GM23338 (cell line): Measurements from ENCODE around the gene ACADS. TPM values are rescaled to one million over a fixed set of nuclear protein-coding genes. Genes with fewer than 3 reads are reported as not detected.
A peak's percentile ranks its signal among the peaks of the same experiment; 100 is the strongest.

Experiments
- ATAC-seq: fragments of 200-7000 bp; cut with Tn5 transposase; 3 replicates; pipeline ENCODE4 v1.9.1; 2020
- DNase-seq: peaks from one replicate; pipeline ENCODE4 v3.0.0-alpha.2; 2015; ENCODE audit warnings: low spot score
- H2AFZ ChIP-seq: fragments of 200-600 bp; sonication (generic); 2 replicates; pipeline ENCODE4 v1.8.0; 2016; ENCODE audit warnings: antibody characterized with exemption, mild to moderate bottlenecking, moderate library complexity
- H3F3A ChIP-seq: fragments of 200-600 bp; sonication (generic); replicated peaks from 2 replicates; pipeline ENCODE4 v1.8.0; 2017; ENCODE audit warnings: antibody characterized with exemption, mixed run types, low read depth
- H3K27ac ChIP-seq: fragments of 200-600 bp; sonication (generic); 2 replicates; pipeline ENCODE4 v1.6.1; 2016; ENCODE audit warnings: low read depth
- H3K27me3 ChIP-seq: fragments of 200-600 bp; sonication (generic); 2 replicates; pipeline ENCODE4 v1.8.0; 2016; ENCODE audit warnings: mild to moderate bottlenecking, mixed run types, moderate library complexity; ENCODE audit not compliant: insufficient read depth
- H3K36me3 ChIP-seq: fragments of 200-600 bp; sonication (generic); 2 replicates; pipeline ENCODE4 v1.8.0; 2016; ENCODE audit warnings: mild to moderate bottlenecking; ENCODE audit not compliant: insufficient read depth
- H3K4me1 ChIP-seq: fragments of 200-600 bp; sonication (generic); 2 replicates; pipeline ENCODE4 v1.8.0; 2016; ENCODE audit warnings: mild to moderate bottlenecking, moderate library complexity; ENCODE audit not compliant: insufficient read depth
- H3K4me2 ChIP-seq: fragments of 200-600 bp; sonication (generic); 2 replicates; pipeline ENCODE4 v1.7.1; 2017; ENCODE audit warnings: mixed run types
- H3K4me3 ChIP-seq: fragments of 200-600 bp; sonication (generic); 2 replicates; pipeline ENCODE4 v1.6.1; 2016; ENCODE audit warnings: mixed run types
- H3K79me2 ChIP-seq: fragments of 200-600 bp; sonication (generic); replicated peaks from 2 replicates; pipeline ENCODE4 v1.8.0; 2017; ENCODE audit warnings: mild to moderate bottlenecking; ENCODE audit not compliant: insufficient read depth
- H3K9me2 ChIP-seq: fragments of 200-600 bp; sonication (generic); 2 replicates; pipeline ENCODE4 v1.8.0; 2017; ENCODE audit not compliant: insufficient read depth
- H4K20me1 ChIP-seq: fragments of 200-600 bp; sonication (generic); replicated peaks from 2 replicates; pipeline ENCODE4 v1.8.0; 2017; ENCODE audit warnings: mild to moderate bottlenecking; ENCODE audit not compliant: insufficient read depth
- H3K27ac Mint-ChIP-seq: 2 replicates; pipeline ENCODE4 v1.8.0; 2020; ENCODE audit warnings: inconsistent platforms, mild to moderate bottlenecking, moderate library complexity, mixed read lengths
- H3K27me3 Mint-ChIP-seq: 3 replicates; pipeline ENCODE4 v1.8.0; 2022; ENCODE audit warnings: low read depth, mild to moderate bottlenecking, moderate library complexity, mixed read lengths, inconsistent platforms; ENCODE audit not compliant: insufficient read depth, poor library complexity
- H3K36me3 Mint-ChIP-seq: 3 replicates; pipeline ENCODE4 v1.8.0; 2021; ENCODE audit warnings: low read depth, mild to moderate bottlenecking, inconsistent platforms, moderate library complexity, mixed read lengths
- H3K4me1 Mint-ChIP-seq: 3 replicates; pipeline ENCODE4 v1.8.0; 2020; ENCODE audit warnings: mild to moderate bottlenecking, inconsistent platforms, mixed read lengths
- H3K4me3 Mint-ChIP-seq: 3 replicates; pipeline ENCODE4 v1.8.0; 2021; ENCODE audit warnings: moderate library complexity, mild to moderate bottlenecking, inconsistent platforms, mixed read lengths
- H3K9me3 Mint-ChIP-seq: 3 replicates; pipeline ENCODE4 v1.8.0; 2020; ENCODE audit warnings: moderate library complexity, mild to moderate bottlenecking, inconsistent platforms, mixed read lengths
- CREB1 ChIP-seq: fragments of 250-450 bp; sonication (Bioruptor Pico); IDR thresholded peaks from 2 replicates; pipeline ENCODE4 v1.5.0; 2020; ENCODE audit warnings: low read depth, mild to moderate bottlenecking, moderate library complexity
- CTCF ChIP-seq, 2 experiments: fragments of 200-600 bp in 1 of 2; sonication (generic) in 1 of 2; conservative IDR thresholded peaks; 2 replicates each; pipeline versions ENCODE4 v1.5.1 to v1.6.1; 2016 to 2017; ENCODE audit warnings: antibody characterized with exemption in 2 of 2, low read depth in 2 of 2, mild to moderate bottlenecking in 2 of 2, moderate library complexity in 1 of 2
- EZH2 ChIP-seq: fragments of 200-600 bp; sonication (generic); IDR thresholded peaks from one replicate; pipeline ENCODE4 v1.8.0; 2017; ENCODE audit warnings: antibody characterized with exemption, mild to moderate bottlenecking, low read depth; ENCODE audit not compliant: unreplicated experiment
- EZH2phosphoT487 ChIP-seq: fragments of 200-600 bp; sonication (generic); IDR thresholded peaks from one replicate; pipeline ENCODE4 v1.8.1; 2018; ENCODE audit warnings: antibody characterized with exemption; ENCODE audit not compliant: unreplicated experiment
- JUNB ChIP-seq: IDR thresholded peaks from one replicate; pipeline ENCODE4 v1.6.1; 2016; ENCODE audit warnings: antibody characterized with exemption; ENCODE audit not compliant: unreplicated experiment
- NANOG ChIP-seq: IDR thresholded peaks from 2 replicates; pipeline ENCODE4 v1.6.1; 2016; ENCODE audit warnings: antibody characterized with exemption, borderline replicate concordance
- POLR2AphosphoS5 ChIP-seq: IDR thresholded peaks from 2 replicates; pipeline ENCODE4 v1.6.1; 2016; ENCODE audit warnings: antibody characterized with exemption, low read depth
- STAT1 ChIP-seq: IDR thresholded peaks from one replicate; pipeline ENCODE4 v1.6.1; 2016; ENCODE audit warnings: antibody characterized with exemption; ENCODE audit not compliant: unreplicated experiment
- ZNF114 ChIP-seq: fragments of 250-450 bp; sonication (Bioruptor Pico); IDR thresholded peaks from 2 replicates; pipeline ENCODE4 v1.5.0; 2020; ENCODE audit warnings: mild to moderate bottlenecking, moderate library complexity
- ZNF331 ChIP-seq: fragments of 250-450 bp; sonication (Bioruptor Pico); IDR thresholded peaks from 2 replicates; pipeline ENCODE4 v1.5.0; 2020; ENCODE audit warnings: low read depth, mild to moderate bottlenecking, moderate library complexity
- ZNF462 ChIP-seq: fragments of 250-450 bp; sonication (Bioruptor Pico); IDR thresholded peaks from 2 replicates; pipeline ENCODE4 v1.5.0; 2020; ENCODE audit warnings: mild to moderate bottlenecking, moderate library complexity
- polyA plus RNA-seq: library from polyadenylated mRNA; unstranded; fragments of >200 nt; fragmentation: Nextera tagmentation; extraction: Ambion mirVana; gene quantifications from 2 replicates; pipeline ENCODE4 v1.2.1, GENCODE V29; 2016
- total RNA-seq: library from RNA; depleted of rRNA; stranded (reverse); fragments of >200 nt; shearing (Covaris generic); gene quantifications from 2 replicates; pipeline ENCODE4 v1.2.3, GENCODE V29; 2014
- TF ChIP-seq, protein P1 (sequence below): IDR thresholded peaks from 2 replicates; pipeline ENCODE4 v1.6.1; 2016; ENCODE audit warnings: antibody characterized with exemption
- TF ChIP-seq, protein P2 (sequence below): IDR thresholded peaks from one replicate; pipeline ENCODE4 v1.6.1; 2018; ENCODE audit warnings: antibody characterized with exemption; ENCODE audit not compliant: unreplicated experiment

ACADS gene
- total and polyA plus RNA-seq, 2 experiments from 2014 or later: 3.1 to 5.7 TPM

DNA sequence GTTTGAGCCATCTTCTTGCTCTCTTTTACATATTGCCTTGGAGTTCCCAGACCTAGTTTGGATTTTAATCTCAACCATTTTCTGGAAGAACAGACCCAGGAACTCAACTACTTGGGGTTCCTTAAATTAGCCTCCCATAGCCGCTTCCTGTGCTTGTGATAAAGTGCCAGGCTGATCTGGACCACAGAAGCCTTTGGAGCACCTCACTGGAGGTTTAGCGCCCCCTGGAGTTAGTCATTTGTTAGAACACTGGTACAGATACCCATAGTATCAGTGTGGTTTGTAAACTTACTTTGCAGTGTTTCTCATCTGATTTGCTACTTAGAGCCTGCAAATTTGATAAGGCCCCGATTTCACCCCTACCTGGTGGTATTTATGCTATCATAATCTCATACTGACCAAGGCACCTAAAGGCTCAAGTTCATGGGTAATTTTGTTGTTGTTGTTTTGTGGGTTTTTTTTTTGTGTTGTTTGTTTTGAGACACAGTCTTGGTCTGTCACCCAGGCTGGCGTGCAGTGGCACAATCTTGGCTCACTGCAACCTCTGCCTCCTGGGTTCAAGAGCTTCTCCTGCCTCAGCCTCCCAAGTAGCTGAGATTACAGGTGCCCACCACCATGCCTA is 11.7 kb upstream of the ACADS start:
- Histone ChIP-seq H3K9me2 (no peaks in the 10 kb centered on the region), H4K20me1 (peaks cover 12% of the 10 kb centered on the region), H3K79me2 (peaks cover 40% of the 10 kb centered on the region), H3K4me2 (no peak overlapping the region), H3F3A (peaks cover 20% of the 10 kb centered on the region; the same call in 1 of the 2 replicates), H3K4me1 (peaks cover 8% of the 10 kb centered on the region), H3K4me3 (no peak overlapping the region), H2AFZ (no peak overlapping the region), H3K36me3 (peaks cover 34% of the 10 kb centered on the region), H3K27ac (no peak overlapping the region), H3K27me3 (no peaks in the 10 kb centered on the region)
- no peaks in the 10 kb centered on the region for H3K9me3 Mint-ChIP-seq
- peaks cover 9% of the 10 kb centered on the region for H3K27me3 Mint-ChIP-seq
- no peak overlapping the region for H3K4me3 Mint-ChIP-seq
- DNase-seq: peak; percentile 97
- no peak overlapping the region for H3K27ac Mint-ChIP-seq
- ATAC-seq: peak; percentile 50
- peaks cover 59% of the 10 kb centered on the region for H3K36me3 Mint-ChIP-seq
- peaks cover 20% of the 10 kb centered on the region for H3K4me1 Mint-ChIP-seq
- TF ChIP-seq ZNF114 (CRISPR knock-in tag) (no peak), ZNF462 (CRISPR knock-in tag) (no peak), EZH2phosphoT487 (no peak), CTCF (conservative IDR thresholded peaks at IDR 0.05; ENCODE audit: low read depth in 2 of 2) (peak; percentile 93 to 94), EZH2 (no peak), ZNF331 (CRISPR knock-in tag) (no peak), CREB1 (CRISPR knock-in tag) (0 out of 2 replicates have a peak, but pooled peaks have one; percentile 25), POLR2AphosphoS5 (no peak), STAT1 (no peak), JUNB (no peak), NANOG (no peak)
- TF ChIP-seq, protein P1, sequence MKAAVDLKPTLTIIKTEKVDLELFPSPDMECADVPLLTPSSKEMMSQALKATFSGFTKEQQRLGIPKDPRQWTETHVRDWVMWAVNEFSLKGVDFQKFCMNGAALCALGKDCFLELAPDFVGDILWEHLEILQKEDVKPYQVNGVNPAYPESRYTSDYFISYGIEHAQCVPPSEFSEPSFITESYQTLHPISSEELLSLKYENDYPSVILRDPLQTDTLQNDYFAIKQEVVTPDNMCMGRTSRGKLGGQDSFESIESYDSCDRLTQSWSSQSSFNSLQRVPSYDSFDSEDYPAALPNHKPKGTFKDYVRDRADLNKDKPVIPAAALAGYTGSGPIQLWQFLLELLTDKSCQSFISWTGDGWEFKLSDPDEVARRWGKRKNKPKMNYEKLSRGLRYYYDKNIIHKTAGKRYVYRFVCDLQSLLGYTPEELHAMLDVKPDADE: no peak
- TF ChIP-seq, protein P2, sequence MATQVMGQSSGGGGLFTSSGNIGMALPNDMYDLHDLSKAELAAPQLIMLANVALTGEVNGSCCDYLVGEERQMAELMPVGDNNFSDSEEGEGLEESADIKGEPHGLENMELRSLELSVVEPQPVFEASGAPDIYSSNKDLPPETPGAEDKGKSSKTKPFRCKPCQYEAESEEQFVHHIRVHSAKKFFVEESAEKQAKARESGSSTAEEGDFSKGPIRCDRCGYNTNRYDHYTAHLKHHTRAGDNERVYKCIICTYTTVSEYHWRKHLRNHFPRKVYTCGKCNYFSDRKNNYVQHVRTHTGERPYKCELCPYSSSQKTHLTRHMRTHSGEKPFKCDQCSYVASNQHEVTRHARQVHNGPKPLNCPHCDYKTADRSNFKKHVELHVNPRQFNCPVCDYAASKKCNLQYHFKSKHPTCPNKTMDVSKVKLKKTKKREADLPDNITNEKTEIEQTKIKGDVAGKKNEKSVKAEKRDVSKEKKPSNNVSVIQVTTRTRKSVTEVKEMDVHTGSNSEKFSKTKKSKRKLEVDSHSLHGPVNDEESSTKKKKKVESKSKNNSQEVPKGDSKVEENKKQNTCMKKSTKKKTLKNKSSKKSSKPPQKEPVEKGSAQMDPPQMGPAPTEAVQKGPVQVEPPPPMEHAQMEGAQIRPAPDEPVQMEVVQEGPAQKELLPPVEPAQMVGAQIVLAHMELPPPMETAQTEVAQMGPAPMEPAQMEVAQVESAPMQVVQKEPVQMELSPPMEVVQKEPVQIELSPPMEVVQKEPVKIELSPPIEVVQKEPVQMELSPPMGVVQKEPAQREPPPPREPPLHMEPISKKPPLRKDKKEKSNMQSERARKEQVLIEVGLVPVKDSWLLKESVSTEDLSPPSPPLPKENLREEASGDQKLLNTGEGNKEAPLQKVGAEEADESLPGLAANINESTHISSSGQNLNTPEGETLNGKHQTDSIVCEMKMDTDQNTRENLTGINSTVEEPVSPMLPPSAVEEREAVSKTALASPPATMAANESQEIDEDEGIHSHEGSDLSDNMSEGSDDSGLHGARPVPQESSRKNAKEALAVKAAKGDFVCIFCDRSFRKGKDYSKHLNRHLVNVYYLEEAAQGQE: no peak
